ENCODE data around the gene KLHL2.
A peak's percentile ranks its signal among the peaks of the same experiment; 100 is the strongest.
"Not testable (repeated sequence)": the region's sequence is repeated elsewhere in the genome, so short reads cannot be mapped to it uniquely, and the experiment has no call there.

The KLHL2 gene

DNA sequence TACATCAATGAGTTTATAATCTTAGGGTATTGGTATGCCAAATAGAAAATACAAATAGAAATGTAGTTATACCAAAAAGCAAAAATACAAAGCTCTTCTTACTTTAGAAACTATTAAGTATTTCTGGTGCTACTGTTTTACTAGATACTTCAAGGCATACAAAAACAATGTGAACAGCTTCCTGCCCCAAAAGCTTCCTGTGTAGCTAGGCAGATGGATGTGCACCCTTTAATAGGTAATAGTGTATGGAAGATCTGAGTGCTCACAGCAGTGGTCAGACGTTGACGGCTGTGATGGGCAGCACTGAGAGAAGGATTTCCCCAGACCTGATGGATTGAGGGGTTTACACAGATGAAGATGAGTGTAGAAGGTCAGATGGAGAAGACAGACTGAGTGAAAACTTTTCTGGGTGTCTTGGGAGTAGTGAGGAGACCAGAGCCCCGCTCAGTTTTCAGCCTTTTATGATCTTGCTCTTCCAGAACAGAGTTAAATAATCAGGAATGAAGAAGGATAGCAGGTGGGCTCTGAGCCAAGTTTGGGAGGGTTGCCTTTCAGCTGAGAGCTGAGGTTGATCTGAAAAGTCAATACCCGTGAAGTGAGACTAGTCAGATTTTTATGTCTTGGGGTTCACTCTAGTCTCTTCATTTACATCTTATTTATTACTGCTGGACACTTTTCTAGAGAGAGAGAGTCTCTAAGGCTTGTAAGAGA is 22.3 kb downstream of the KLHL2 start:
- DNase-seq (ENCODE audit: low read depth in 1 of 2, low spot score in 1 of 2), result not testable (repeated sequence)

DNA sequence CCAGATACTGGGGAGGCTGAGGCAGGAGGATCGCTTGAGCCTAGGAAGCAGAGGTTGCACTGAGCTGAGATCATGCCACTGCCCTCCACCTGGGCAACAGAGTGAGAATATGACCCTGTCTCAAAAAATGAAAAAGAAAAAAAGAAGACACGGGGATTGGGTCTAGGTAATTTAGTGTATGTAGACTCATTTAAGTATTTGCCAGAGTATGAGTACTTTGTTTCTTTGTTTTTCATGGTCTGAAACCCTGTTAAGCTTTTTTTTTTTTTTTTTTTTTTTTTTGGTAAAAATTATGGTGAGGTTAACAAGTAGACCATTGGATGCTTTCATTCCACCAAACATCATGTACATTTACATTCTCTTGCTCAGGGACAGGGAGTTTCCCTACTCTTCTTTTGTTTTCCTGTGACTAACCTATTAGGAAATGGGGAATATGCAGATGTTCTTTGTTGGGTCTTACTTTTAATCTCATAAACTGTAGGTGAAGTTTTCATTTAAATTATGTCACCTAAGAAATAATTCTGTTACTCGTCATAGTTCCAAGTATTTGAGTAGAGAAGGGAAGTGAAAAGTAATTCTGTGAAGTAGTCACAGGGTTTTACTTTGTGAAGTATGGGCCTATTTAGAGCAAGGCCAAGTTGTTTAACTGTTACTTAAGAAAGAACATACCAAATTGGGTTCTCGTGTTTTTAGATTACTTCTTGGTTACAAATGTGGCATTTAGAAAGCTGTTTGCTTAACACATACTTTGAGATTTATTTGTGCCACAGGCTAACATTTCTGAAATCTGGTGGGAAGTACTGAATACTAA is 25.5 kb downstream of the KLHL2 start:
- not testable (repeated sequence) for DNase-seq (ENCODE audit: low read depth in 1 of 2, low spot score in 1 of 2)

DNA sequence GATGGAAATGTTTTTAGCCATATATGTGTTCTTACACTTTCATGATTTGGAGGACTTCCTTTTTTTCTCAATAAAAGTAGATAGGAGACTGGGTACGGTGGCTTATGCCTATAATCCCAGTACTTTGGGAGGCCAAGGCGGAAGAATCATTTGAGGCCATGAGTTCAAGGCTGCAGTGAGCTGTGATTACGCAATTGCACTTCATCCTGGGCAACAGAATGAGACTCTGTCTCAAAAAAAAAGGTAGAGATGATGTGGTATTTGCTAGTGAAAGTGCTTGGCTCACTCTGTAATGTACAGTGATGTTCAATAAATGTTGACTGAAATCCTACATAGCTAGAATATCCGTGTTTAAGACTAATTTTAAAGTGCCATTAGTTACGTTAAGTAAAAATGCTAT is 27.4 kb downstream of the KLHL2 start:
- DNase-seq (ENCODE audit: low read depth in 1 of 2, low spot score in 1 of 2), result no peak

DNA sequence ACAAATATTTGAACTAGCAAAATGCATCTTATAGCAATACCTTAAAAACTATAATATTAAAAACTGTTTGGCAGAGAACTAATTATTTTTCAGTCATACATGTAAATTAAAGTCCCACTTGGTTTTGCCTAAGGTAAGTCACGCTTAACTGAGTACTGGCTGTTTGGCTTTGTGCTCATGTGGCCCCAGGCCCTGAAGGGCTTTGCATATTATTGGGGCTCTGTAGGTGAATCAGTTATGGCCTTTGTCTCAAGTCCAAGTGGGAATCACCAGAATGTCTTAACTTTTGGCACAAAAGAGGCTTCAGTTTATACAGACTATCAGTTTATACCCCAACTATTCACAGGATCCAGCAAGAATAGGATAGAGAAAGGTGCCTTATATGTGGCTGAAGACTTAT is 29.5 kb downstream of the KLHL2 start:
- DNase-seq (ENCODE audit: low read depth in 1 of 2, low spot score in 1 of 2), result not testable (repeated sequence)

DNA sequence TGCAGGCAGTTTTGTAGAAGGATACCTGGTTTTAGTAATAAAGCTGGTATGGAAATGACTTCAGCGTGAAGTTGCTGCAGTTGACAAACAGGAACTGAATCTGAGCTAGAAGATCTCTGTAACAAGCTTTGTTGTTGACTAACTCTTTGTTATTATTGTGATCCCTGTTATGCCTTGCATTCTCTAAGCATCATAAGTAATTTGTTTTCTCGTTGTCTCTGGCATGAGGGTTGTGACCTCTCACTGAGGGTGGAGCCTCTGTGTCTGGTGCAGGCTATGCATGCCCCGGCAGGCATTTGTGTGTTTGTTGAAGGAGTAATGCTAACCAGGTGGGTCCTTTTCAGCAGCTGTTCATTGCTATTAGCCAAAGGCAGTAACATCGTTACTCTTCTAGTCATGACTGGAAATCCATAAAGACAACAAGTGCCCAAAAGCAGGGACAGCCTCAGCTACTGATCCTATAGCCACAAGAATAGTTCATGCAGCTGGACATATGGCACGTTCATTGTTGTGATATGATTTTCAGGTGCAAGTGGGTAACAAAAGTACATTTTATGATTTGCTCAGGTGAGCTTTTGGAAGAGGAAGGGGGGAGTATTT is 30.8 kb downstream of the KLHL2 start:
- DNase-seq (ENCODE audit: low read depth in 1 of 2, low spot score in 1 of 2), result not testable (repeated sequence)

DNA sequence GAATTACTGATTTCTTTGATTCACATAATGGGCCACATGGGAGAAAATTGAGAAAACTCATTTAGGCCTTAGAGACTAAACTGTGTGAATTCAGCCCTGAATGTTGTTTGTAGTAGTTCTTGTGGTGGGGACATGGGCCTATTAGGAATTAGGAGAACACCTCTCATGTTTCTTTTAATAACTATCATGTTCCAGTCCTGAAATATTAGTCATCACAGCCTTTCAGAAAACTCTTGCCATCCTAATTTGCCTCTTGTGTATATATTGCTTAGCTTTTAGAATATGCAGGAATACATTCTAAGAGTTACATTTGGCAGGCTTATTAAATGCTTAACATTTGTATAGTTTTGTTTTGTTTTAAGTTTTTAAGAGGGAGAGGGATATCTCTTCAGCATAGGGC is 33.4 kb downstream of the KLHL2 start:
- not testable (repeated sequence) for DNase-seq (ENCODE audit: low read depth in 1 of 2, low spot score in 1 of 2)

DNA sequence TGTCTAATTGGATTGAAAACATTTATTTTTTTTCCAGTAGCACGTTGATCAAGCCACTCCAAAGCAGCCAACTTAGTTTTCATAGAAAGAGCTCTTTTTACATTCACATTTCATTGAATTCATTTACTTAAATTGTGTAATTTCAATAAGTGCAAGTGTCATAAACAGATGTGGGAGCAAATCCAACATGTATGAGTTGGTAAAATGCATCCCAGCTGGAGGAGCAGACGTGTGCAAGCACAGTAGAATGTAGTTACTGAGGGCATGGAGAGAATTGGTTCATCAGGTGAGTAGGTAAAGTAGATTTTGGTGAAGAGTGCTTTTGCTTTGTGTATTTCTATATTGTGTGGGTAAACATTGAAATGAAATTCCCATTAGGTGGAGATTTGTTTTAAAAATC is 36.8 kb downstream of the KLHL2 start:
- not testable (repeated sequence) for DNase-seq (ENCODE audit: low read depth in 1 of 2, low spot score in 1 of 2)

DNA sequence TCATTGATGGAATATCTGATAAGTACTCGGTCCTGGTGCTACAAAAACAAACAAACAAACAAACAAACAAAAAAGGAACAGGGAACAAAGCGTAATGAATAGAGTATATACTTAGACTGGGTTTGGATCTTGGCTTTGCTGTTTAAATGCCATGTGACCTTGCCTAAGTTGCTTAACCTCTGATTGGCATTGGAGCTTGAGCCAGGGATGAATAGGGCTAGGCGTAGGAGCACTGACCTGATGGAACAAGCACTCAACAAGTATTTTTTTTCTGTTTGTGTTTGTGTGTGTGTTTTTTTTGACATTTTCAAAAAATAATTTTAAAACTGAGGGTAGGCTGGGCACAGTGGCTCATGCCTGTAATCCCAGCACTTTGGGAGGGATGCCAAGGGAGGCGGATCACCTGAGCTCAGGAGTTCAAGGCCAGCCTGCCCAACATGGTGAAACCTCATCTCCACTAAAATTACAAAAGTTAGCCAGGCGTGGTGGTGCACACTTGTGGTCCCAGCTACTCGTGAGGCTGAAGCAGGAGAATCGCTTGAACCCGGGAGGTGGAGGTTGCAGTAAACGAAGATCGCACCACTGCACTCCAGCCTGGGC is 37.3 kb downstream of the KLHL2 start:
- not testable (repeated sequence) for DNase-seq (ENCODE audit: low read depth in 1 of 2, low spot score in 1 of 2)

DNA sequence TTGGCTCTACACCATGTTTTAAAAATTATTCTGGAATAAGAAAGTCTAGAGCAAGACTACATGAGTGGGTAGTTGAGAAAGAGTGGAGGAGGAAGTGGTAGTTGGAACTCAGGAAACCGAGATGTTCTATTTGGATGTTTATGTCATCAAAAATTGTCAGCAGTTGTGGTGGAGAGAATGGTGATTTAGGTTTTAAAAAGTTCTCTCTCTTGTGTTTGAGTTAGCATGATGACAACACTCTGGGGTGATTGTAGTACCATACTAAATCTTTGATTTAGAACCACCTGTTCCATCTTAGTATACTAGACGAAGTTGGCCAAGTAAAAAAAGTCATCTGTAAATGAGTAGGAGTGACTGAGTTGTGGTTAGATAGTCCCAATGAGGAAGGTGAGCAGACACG is 40.7 kb downstream of the KLHL2 start:
- DNase-seq (ENCODE audit: low read depth in 1 of 2, low spot score in 1 of 2), result no peak

DNA sequence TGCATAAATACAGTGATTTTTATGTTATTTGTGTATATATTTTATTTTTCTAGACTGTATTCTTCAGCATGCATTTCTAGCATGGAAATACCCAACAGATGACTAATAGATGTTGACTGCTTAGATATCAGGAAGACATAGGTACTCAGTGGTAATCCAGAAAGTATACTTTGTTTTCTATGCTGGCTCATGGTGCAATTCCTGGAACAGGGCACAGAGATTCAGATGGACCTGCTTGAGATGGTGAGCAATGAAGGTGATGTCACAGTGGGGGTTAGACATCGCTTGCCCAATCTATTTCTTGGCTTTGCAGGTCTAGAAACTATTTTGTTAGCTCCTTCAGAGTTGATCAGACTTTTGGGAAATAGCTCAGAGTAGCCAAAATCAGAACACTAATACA is 41.5 kb downstream of the KLHL2 start:
- not testable (repeated sequence) for DNase-seq (ENCODE audit: low read depth in 1 of 2, low spot score in 1 of 2)

DNA sequence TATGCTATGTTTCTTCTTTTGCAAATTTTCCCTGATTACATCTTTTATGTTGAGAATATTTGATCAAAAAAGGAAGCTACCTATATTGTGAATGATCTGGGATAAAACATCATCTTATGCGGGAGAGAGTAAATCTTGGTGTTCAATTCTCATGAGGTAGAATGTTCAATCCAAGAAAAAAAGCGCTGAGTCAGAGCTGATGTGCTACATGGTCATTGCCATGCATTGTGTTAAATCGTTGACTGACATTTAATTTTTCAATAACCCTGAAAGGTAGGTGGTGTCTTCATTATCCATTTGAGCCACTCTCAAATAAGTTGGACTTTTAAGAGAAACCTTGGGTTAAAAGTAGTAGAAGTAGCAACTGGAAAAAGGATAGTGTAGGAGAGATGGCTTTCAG is 47.4 kb downstream of the KLHL2 start:
- not testable (repeated sequence) for DNase-seq (ENCODE audit: low read depth in 1 of 2, low spot score in 1 of 2)

DNA sequence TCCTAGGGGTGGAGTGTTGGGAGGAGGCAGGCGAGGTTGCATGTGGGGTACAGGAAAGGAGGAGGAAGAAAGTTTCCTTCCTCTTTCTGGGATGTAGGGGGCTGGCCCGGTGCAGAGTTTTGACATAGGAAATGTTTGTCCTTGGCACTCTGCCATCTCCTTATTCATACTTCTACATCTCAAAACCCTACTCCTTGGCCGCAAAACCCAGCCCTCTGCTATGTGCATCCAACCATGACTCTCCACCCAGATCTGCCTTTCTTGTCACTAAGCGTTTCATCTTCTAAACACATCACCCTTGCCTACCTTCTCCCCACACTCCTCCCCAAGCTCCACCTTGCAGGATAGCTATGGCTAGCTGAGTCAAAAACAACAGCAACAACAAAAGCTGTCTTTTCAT is 48.1 kb downstream of the KLHL2 start:
- peak in 1 of 2 donors; percentile 27 for DNase-seq (ENCODE audit: low read depth in 1 of 2, low spot score in 1 of 2)

DNA sequence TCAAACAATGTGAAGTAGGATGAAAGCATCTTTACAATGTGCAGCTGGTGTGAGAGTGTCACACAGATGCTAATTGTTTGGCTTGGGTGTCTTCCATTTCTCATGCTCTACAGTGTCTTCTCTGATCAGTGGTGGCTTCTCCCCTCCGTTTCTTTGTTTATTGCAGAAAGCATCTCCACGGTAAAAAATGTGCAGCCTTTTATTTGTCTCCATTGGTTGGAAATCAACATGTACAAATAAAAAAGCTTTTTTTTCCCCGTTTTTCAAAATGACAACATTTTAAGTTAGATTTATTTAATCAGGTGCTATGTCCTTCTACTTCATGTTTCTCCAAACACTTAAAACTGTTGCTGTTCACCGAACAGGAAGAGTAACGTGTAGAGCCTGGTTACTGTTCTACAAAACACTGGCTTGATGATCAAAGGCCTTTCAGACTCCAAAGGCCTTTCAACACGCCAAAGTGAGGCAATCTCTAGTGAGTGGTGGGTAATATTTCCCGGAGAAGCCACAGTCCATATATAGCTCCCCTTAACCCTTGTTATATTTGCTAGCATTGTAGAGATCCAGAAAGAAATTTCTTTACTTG is 48.8 kb downstream of the KLHL2 start:
- not testable (repeated sequence) for DNase-seq (ENCODE audit: low read depth in 1 of 2, low spot score in 1 of 2)

DNA sequence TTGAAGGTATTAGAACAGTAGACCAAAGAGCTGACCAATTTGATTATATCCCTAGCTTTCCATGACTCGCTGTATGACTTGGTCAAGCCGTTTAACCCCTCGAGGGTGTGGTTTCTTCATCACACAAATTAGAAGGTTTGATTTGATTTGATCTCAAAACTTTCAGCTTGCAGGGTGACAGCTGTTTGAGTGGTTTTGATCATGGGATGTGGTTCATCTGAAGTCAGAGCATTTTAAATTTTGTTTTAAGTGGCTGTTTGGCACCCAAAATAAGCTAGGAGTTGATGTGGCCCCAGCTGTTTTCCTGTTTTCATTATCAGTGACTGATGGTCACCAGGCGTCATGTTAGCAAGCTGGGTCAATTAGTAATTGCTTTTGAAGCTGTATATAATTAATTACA is 52.4 kb downstream of the KLHL2 start:
- not testable (repeated sequence) for DNase-seq (ENCODE audit: low read depth in 1 of 2, low spot score in 1 of 2)

DNA sequence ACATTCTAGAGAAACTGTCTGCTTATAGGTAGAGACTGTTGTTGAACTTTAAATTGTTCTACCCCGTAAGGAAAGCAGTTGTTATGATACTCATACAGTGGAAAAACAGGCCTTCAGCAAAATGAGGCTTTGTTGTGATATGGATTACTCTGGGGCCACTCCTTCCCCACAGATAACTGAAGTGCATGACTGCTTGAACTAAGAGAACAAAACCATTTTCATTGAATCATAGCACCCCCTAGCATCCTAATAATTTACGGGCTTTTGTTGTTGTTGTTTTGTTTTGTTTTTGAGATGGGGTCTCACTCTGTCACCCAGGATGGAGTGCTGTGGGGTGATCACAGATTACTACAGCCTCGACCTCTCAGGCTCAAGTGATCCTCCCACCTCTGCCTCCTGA is 54.9 kb downstream of the KLHL2 start:
- DNase-seq (ENCODE audit: low read depth in 1 of 2, low spot score in 1 of 2), result not testable (repeated sequence)

DNA sequence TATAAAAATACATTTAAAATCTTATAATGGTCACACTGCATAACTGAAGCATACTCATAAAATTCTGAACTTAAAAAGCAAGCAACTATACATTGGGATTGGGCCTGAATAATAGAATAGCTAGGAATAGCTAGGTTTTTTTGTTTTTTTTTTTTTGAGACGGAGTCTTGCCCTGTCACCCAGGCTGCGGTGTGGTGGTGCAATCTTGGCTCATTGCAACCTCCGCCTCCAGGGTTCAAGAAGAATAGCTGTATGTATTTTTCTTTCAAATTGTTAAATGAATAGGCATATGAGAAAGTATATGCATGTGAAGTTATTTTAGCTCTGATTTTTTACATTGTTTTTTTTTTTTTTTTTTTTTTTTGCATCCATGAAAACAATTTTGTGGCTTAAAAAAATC is 56.1 kb downstream of the KLHL2 start:
- DNase-seq (ENCODE audit: low read depth in 1 of 2, low spot score in 1 of 2), result not testable (repeated sequence)

DNA sequence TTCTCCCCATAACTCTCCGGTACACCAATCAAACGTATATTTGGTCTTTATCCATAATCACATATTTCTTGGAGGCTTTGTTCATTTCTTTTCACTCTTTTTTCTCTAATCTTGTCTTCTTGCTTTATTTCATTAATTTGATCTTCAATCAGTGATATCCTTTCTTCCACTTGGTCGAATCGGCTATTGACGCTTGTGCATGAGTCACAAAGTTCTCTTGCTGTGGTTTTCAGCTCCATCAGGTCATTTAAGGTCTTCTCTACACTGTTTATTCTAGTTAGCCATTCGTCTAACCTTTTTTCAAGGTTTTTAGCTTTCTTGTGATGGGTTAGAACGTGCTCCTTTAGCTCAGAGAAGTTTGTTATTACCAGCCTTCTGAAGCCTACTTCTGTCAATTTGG is 62.6 kb downstream of the KLHL2 start:
- DNase-seq (ENCODE audit: low read depth in 1 of 2, low spot score in 1 of 2), result not testable (repeated sequence)

DNA sequence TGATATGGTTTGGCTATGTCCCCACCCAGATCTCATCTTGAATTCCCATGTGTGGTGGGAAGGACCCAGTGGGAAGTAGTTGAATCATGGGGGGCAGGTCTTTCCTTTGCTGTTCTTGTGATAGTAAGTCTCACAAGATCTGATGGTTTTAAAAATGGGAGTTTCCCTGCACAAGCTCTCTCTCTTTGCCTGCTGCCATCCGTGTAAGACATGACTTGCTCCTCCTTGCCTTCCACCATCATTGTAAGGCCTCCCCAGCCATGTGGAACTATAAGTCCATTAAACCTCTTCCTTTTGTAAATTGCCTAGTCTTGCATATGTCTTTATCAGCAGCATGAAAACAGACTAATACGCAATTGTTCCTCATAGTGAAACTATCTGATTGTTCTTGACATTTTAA is 66.1 kb downstream of the KLHL2 start:
- DNase-seq (ENCODE audit: low read depth in 1 of 2, low spot score in 1 of 2), result not testable (repeated sequence)

DNA sequence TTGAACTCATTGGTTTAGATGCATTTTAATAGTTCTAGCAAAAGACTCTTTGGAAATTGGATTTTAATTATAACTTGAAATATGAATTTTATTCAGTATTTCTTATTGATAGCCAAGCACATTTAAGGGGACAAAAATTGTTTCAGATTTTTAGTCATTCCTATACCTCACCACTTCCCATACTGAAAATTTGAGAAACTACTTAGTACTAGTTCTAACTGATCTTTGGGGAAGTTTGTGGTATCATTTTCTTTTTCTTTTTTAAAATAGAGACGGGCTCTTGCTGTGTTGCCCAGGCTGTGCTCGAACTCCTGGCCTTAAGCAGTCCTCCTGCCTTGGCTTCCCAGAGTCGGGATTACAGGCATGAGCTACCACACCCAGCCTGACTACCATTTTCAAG is 68.0 kb downstream of the KLHL2 start:
- DNase-seq (ENCODE audit: low read depth in 1 of 2, low spot score in 1 of 2), result not testable (repeated sequence)

DNA sequence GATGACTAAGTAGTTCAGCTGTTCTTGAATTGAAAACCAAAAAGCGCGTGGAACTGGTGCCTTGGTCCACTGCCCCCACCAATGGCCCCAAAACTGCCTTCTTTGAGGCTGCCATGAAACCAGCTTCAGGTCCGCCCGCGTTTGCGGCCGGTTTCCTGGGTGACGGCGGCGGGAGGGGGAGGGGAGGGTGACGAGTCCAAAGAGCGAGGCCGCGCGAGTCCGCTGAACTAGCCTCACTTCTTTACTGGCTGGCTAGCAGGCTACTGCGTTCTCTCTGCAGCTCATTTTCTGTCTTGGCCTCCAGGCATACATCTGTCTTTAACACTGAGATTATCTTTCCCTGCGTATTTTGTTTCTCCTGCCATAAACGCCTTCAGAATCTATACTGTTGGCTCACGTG is 72.2 kb downstream of the KLHL2 start:
- not testable (repeated sequence) for DNase-seq (ENCODE audit: low read depth in 1 of 2, low spot score in 1 of 2)

DNA sequence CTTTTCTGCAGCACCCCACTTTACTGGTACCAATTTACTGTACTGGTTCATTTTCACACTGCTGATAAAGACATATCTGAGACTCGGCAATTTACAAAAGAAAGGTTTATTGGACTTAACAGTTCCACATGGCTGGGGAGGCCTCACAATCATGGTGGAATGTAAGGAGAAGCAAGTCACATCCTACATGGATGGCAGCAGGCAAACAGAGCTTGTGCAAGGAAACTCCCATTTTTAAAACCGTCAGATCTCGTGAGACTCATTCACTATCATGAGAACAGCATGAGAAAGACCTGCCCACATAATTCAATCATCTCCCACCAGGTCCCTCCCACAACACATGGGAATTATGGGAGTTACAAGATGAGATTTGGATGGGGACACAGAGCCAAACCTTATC is 77.3 kb downstream of the KLHL2 start:
- DNase-seq (ENCODE audit: low read depth in 1 of 2, low spot score in 1 of 2), result not testable (repeated sequence)

All from activated CD4-positive, alpha-beta T cell treated with anti-CD3 and anti-CD28 coated beads, Interleukin-2, amount 50 U/mL, for 24 hours (primary cell).